ENCODE results near the gene CFAP161.

CFAP161 gene

DNA sequence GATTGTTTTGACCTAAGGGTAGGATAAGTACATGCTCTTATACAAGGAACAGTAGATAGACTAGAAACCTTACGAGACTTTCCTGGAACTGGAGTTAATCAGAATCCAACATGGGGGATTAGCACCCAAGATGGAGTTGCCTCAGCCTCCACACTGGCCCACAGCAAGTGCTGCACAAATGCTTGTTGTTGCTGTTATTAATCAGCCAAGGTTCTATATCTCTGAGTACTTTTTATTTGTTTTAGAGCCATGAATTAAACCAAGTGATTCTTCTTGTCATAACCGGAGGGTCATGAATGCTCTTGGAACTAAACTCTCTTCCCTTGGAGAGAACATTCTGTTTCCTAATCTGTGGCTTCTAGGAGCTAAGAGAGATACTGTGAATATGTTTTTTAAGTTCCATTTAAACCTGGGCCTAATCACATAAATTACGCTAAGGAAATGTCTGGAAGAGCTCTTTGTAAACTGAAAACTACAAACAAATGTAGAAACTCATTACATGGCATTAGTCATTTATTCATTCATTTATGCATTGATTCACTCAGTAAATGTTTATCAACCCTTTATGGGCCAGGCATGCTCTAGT lies 56.9 kb downstream of the CFAP161 start:
- no peak overlapping the region for H3K9ac ChIP-seq (ENCODE audit: low read length)
- no peak overlapping the region for H3K27ac ChIP-seq (ENCODE audit: low read depth, low read length)
- no peaks in the 10 kb centered on the region for H3K27me3 ChIP-seq (ENCODE audit: control insufficient read depth in 1 of 2, insufficient read depth in 2 of 2, low read length in 2 of 2)
- H3K9me3 ChIP-seq (ENCODE audit: low read length) = no peaks in the 10 kb centered on the region
- H3K4me3 ChIP-seq (ENCODE audit: low read depth in 1 of 2, low read length in 2 of 2) = no peak overlapping the region
- H3K36me3 ChIP-seq (ENCODE audit: insufficient read depth, low read length) = no peaks in the 10 kb centered on the region
- H3K4me1 ChIP-seq (ENCODE audit: insufficient read depth, low read length) = peaks cover 4% of the 10 kb centered on the region

- H3K9ac ChIP-seq (ENCODE audit: low read length) = no peak overlapping the region
- peaks cover 4% of the 10 kb centered on the region for H3K4me1 ChIP-seq (ENCODE audit: insufficient read depth, low read length)
- no peaks in the 10 kb centered on the region for H3K36me3 ChIP-seq (ENCODE audit: insufficient read depth, low read length)
- no peak overlapping the region for H3K4me3 ChIP-seq (ENCODE audit: low read depth in 1 of 2, low read length in 2 of 2)
- no peaks in the 10 kb centered on the region for H3K9me3 ChIP-seq (ENCODE audit: low read length)
- no peak overlapping the region for H3K27ac ChIP-seq (ENCODE audit: low read depth, low read length)
- no peaks in the 10 kb centered on the region for H3K27me3 ChIP-seq (ENCODE audit: control insufficient read depth in 1 of 2, insufficient read depth in 2 of 2, low read length in 2 of 2)
These were observed 57.6 kb downstream of the CFAP161 start for GRCh38 chr15:81191701-81192100.

GRCh38 chr15:81194723-81195122 lies 60.7 kb downstream of the CFAP161 start:
- Histone ChIP-seq H3K4me1 (ENCODE audit: insufficient read depth, low read length) (peaks cover 4% of the 10 kb centered on the region), H3K9ac (ENCODE audit: low read length) (no peak overlapping the region), H3K9me3 (ENCODE audit: low read length) (no peaks in the 10 kb centered on the region), H3K4me3 (ENCODE audit: low read depth in 1 of 2, low read length in 2 of 2) (no peak overlapping the region), H3K27ac (ENCODE audit: low read depth, low read length) (no peak overlapping the region), H3K36me3 (ENCODE audit: insufficient read depth, low read length) (no peaks in the 10 kb centered on the region), H3K27me3 (ENCODE audit: control insufficient read depth in 1 of 2, insufficient read depth in 2 of 2, low read length in 2 of 2) (no peaks in the 10 kb centered on the region)

GRCh38 chr15:81195339-81195864 lies 61.3 kb downstream of the CFAP161 start:
- Histone ChIP-seq H3K27ac (ENCODE audit: low read depth, low read length) (no peak overlapping the region), H3K27me3 (ENCODE audit: control insufficient read depth in 1 of 2, insufficient read depth in 2 of 2, low read length in 2 of 2) (no peaks in the 10 kb centered on the region), H3K4me3 (ENCODE audit: low read depth in 1 of 2, low read length in 2 of 2) (no peak overlapping the region), H3K4me1 (ENCODE audit: insufficient read depth, low read length) (peaks cover 4% of the 10 kb centered on the region), H3K9ac (ENCODE audit: low read length) (no peak overlapping the region), H3K9me3 (ENCODE audit: low read length) (no peaks in the 10 kb centered on the region), H3K36me3 (ENCODE audit: insufficient read depth, low read length) (no peaks in the 10 kb centered on the region)

DNA sequence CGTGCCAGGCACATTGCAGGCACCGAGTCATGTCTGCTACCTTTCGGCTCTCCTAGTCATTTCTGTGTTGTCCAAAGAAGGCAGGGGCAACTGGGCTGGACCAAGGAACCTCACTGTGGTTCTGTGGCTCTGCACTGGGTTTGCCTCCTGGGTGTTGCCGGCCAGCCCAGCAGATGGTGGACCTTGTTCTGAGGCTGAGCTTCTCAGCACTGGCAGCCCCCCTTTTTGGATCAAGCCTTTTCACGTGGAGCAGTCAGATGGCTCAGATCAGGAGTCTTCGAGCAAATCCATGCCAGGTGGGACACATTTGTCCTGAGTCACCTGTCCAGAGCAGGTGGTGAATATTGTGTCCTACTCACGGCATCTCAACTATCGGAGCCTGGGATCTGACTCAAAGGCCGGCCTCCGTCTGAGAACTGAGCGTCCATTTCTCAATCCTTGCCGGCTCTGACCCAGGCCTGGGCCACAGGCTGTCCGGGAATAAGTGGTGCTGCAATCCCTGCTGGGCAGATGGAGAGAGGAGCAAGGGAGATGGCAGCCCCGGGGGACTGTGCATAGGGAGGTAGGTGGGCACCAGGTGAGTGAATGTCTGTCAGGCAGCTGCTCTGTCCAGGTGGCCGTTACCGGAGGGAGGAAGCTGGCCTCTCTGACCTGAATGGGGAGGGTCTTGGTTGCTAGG lies 62.6 kb downstream of the CFAP161 start, which contains the start of gene IL16:
IL16 (plus strand) TSS at position 304 of the 679 bp plus-strand sequence. CDS start 28,521 bp downstream, outside the sequence.
- H3K4me3 ChIP-seq (ENCODE audit: low read depth in 1 of 2, low read length in 2 of 2) = no peak within 1 kb of the TSS
- no peaks in the 10 kb centered on the region for H3K9me3 ChIP-seq (ENCODE audit: low read length)
- H3K4me1 ChIP-seq (ENCODE audit: insufficient read depth, low read length) = no peaks in the 10 kb centered on the region
- no peak within 1 kb of the TSS for H3K27ac ChIP-seq (ENCODE audit: low read depth, low read length)
- no peak within 1 kb of the TSS for H3K9ac ChIP-seq (ENCODE audit: low read length)
- H3K36me3 ChIP-seq (ENCODE audit: insufficient read depth, low read length) = no peaks in the 10 kb centered on the region
- no peaks in the 10 kb centered on the region for H3K27me3 ChIP-seq (ENCODE audit: control insufficient read depth in 1 of 2, insufficient read depth in 2 of 2, low read length in 2 of 2)

- Histone ChIP-seq H3K27me3 (ENCODE audit: control insufficient read depth in 1 of 2, insufficient read depth in 2 of 2, low read length in 2 of 2) (no peaks in the 10 kb centered on the region), H3K4me3 (ENCODE audit: low read depth in 1 of 2, low read length in 2 of 2) (no peak overlapping the region), H3K36me3 (ENCODE audit: insufficient read depth, low read length) (no peaks in the 10 kb centered on the region), H3K9me3 (ENCODE audit: low read length) (no peaks in the 10 kb centered on the region), H3K4me1 (ENCODE audit: insufficient read depth, low read length) (no peaks in the 10 kb centered on the region), H3K27ac (ENCODE audit: low read depth, low read length) (no peak overlapping the region), H3K9ac (ENCODE audit: low read length) (no peak overlapping the region)
These were observed 63.2 kb downstream of the CFAP161 start for GRCh38 chr15:81197255-81197630.

DNA sequence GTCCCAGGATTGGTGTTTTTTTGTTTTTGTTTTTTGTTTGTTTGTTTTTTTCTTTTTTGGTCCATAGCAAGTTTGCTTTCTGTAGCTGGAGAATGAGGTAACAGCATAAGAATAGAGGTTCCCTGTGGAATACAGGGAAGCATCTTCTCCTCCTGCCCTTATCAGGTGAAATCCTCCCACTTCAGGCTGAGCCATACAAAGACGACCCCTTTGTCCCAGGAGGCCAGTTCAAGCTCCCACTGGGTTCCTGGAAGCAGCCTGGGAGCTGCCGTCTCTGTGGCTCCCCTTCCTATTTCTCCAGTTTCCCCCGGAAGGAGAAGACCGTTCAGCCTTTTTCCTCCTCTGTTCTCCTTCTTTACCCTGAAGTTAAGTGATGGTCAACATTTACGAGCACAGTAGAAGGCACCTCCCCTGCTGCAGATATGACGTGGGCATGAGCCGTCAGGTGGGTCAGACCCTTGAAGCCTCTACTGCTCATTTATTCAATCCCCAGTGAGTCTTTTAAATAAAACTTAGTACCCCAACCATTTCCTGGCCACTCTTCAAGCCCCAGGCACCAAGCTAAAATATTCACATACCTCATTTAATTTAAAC lies 63.7 kb downstream of the CFAP161 start:
- no peaks in the 10 kb centered on the region for H3K27me3 ChIP-seq (ENCODE audit: control insufficient read depth in 1 of 2, insufficient read depth in 2 of 2, low read length in 2 of 2)
- no peaks in the 10 kb centered on the region for H3K4me1 ChIP-seq (ENCODE audit: insufficient read depth, low read length)
- H3K27ac ChIP-seq (ENCODE audit: low read depth, low read length) = no peak overlapping the region
- H3K9me3 ChIP-seq (ENCODE audit: low read length) = no peaks in the 10 kb centered on the region
- H3K4me3 ChIP-seq (ENCODE audit: low read depth in 1 of 2, low read length in 2 of 2) = no peak overlapping the region
- no peak overlapping the region for H3K9ac ChIP-seq (ENCODE audit: low read length)
- no peaks in the 10 kb centered on the region for H3K36me3 ChIP-seq (ENCODE audit: insufficient read depth, low read length)
